Fibroblast of skin of abdomen (primary cell): ENCODE results near the gene CCDC192.
A peak's percentile ranks its signal among the peaks of the same experiment; 100 is the strongest.

ENCODE experiments used
- DNase-seq: peaks from one replicate; pipeline ENCODE4 v3.0.0-alpha.2; 2013

The CCDC192 gene

DNA sequence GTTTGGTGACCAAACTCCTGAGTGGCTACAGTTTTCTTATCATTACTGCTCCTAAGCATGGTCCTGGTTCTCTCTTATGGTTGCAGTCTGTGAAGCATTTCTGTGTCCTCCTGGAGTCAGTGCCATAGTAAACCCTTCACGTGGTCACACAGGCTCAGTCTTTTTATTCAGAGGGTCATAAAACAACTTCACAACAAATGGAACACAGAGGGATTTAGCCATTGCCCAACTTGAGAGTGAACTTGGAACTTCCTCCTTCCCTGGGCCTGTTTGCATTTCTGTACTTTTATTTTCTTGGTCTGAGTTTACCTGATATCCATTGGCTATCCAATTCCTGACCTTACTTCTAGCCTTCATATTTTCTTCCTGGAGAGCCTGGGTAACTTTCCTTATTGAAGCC is 144.9 kb downstream of the CCDC192 start:
- no peak for DNase-seq

DNA sequence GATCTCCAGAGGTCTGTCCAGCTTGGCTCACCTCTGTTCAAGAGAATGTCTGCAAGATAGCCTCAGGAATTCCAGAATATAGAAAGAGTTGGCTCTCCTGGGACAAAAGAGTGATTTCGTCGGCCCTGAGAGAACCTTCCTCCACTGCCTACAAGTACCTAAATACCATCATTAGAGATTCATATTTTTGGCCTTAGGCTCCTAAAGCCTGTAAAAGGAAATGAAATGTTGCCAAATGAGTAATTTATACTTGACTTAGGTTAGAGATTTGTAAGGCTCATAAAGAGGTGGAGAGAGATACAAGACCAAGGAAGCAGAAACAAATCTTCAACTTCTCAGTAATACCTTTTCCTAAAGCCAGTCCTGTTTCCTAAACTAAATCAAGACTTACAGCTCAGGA is 146.2 kb downstream of the CCDC192 start:
- DNase-seq = no peak

DNA sequence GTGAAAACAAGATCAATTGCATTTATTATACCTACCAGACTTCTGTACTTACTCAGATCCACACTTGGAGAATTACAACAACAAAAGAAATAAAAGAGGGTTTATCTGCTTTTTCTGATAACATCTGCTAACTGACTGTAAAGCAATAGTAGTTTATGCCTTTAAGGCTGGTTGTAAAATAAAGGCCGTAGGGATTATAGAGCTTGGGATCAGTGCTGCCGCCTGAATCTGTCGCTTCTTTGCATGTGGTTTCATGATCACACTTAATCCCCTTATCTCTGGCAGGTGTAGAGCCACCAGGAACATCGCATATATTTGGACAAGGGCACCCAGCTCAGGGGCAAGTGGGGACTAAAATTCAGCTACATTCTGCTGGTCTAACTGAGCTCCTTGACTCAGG is 146.7 kb downstream of the CCDC192 start:
- DNase-seq = no peak

DNA sequence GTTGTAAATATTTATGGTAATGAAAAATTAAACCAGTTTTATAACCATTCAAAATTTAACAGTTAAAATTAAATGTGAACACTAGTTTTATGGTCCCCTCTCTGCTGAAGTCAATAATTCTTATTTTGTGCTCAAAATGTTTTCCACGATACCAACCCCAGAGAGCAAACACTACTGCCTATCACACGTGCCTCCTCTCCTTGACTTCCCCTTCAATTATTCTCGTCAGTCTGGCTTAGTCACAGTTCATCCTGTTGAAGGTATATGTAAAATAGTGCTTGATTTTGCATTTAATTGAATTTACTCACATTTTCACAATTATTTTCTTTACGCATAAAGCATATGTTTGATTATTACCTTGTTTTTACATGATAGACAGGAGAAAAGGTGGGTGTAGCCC is 148.8 kb downstream of the CCDC192 start:
- DNase-seq = no peak

- DNase-seq = no peak
Measured at GRCh38 chr5:127854520-127854919, 151.3 kb downstream of the CCDC192 start.

- DNase-seq = no peak
Measured at GRCh38 chr5:127856292-127856691, 153.1 kb downstream of the CCDC192 start.

GRCh38 chr5:127858116-127858784 is 155.1 kb downstream of the CCDC192 start:
- DNase-seq = no peak

- no peak for DNase-seq
Measured at GRCh38 chr5:127860291-127860690, 157.1 kb downstream of the CCDC192 start.

DNA sequence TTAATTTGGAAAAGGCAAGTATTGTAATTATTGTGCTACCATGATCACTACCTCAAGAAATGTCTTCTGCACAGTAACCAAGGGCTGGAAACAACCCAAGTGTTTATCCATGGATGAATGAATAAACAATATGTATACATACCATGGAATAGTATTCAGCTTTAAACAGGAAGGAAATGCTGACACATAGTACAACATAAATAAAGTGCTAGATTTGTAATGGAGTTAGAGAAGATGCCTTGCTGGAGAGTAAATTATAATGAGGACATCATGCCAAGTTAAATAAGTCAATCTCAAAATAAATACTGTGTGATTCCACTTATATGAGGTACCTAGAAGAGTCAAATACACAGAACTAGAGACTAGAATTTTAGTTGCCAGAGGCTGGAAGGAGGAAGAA is 160.0 kb downstream of the CCDC192 start:
- no peak for DNase-seq

DNA sequence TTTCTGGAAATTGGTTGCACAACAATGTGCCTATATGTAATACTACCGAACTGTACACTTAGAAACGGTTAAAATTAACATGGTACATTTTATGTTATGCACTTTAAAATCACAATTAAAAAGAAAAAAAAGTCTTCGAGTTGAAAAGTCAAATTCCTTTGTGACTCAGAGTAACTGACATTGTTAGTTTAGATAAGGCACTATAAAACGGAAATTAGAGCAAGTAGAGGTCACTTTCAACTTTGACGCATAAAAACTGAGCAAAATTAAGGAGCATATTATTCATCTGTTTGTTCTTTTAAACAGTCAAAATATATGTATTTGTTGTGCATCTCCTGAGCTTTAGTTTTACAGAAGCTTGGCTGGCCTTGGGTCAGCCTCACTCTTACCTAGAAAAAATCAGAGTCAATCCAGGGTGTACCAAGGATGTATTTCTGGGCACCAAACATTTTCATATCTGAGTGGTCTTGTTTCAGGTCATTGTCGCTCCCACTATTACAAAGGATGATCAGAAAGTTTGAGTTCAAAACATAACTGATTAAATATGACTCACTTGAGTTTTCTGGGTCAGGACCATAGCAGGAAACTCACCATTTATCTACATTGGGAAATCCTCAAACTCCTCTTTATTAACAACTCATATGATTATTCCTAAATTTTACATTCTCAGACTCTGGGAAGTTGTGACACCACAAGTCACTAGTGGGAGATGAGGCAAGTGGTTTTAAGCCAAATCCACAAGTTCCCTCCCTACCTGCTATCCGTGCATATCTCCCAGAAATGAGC is 160.6 kb downstream of the CCDC192 start:
- DNase-seq = no peak

- no peak for DNase-seq
Measured at GRCh38 chr5:127864511-127864910, 161.3 kb downstream of the CCDC192 start.

- no peak for DNase-seq
Measured at GRCh38 chr5:127865273-127865672, 162.1 kb downstream of the CCDC192 start.

DNA sequence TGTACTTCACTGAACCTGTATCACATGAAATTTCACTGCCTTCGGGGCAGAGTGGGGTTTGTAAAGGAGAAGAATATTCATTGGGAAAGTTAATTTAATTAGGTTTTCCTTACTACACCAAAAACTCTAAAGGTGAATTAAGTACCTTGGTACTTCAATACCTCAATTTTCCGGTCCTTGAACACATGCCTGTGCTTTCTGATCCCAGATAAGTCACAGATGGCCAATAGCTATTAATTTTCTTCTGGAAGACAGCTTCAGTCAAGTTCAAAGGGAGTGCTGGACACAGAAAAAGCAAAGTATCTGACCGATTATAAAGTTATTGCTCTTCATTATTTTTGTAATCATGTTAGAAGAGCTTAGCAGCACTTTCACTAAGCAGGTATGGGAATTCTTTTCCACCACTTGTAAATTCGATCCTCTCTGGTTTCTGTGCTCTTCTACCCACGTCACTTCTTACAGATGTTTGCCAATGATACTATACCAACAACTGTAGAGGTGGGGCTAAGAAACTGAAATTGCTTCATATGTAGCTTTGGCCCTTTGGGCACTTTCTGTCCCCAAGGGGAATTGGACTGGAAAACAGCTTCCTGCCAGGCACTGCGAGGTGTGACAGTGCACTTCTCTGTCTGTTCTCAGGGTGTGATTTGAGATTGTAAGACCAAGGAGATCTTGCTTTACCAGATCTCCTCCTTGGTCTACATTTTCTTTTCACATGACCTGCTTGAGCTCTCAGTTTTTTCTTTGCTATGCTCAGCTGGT is 164.0 kb downstream of the CCDC192 start:
- DNase-seq = no peak

GRCh38 chr5:127870914-127871313 is 167.7 kb downstream of the CCDC192 start:
- no peak for DNase-seq

GRCh38 chr5:127871503-127872153 is 168.4 kb downstream of the CCDC192 start:
- DNase-seq = no peak

GRCh38 chr5:127872494-127872893 is 169.3 kb downstream of the CCDC192 start:
- DNase-seq = no peak

GRCh38 chr5:127875235-127876021 is 172.2 kb downstream of the CCDC192 start:
- DNase-seq = peak; percentile 57

- no peak for DNase-seq
Measured at GRCh38 chr5:127876384-127876783, 173.2 kb downstream of the CCDC192 start.

DNA sequence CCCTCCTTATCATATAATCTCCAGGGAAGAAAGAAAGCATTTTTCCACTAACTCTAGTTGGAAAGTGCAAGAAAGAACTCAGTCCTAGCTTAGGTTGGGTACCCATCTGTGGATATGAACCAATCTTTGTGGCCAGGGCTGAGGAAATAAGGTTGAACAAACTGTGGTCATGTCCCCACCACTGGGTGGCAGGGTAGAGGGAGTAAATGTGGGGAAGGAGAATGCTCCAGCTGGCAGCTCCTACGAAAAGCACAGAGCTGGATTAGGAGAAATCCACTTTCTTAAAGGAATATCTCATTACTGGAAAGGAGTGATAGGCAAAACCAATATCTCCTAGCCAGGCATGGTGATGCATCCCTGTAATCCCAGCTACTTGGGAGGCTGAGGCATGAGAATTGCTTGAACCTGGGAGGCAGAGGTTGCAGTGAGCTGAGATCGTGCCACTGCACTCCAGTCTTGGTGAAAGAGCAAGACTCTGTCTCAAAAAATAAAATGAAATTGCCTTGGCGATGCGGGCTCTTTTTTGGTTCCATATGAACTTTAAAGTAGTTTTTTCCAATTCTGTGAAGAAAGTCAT is 175.1 kb downstream of the CCDC192 start:
- DNase-seq = peak; percentile 46

DNA sequence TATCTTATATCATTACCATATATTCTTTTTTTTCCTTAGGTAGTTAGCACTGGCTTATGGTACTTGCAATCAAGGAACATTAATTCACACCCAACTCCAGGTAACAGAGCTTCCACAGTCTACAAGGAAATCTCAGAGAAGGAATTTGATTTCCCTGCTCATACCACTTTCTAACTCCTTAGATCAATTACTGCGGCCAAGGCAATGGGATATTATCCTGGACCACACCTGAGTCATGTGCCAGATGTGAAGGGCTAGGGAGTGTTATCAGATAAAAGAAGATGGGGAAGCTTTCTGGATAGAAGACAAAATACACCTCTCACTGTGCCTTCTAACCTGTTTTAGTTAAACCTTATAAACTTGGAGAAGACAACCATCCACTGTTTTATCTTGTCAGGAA is 181.2 kb downstream of the CCDC192 start:
- no peak for DNase-seq

- no peak for DNase-seq
Measured at GRCh38 chr5:127885176-127885575, 182.0 kb downstream of the CCDC192 start.

DNA sequence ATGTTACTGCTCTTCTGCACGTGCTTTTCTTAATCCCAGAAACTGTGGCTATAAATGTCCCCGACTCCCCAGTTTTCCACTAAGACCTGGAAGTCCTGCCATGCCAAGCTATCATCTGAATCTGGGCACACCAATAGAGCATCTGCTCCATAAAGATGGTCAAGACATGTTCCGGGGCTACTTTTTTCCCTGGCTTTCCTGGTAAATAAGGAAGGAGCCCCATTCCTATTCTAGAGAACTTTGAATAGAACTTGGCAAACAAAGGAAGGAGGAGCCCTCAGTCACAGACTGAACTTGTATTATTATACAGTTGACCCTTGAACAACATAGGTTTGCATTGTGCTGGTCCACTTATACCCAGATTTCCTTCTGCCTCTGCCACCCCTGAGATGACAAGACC is 182.9 kb downstream of the CCDC192 start:
- DNase-seq = no peak
